A673 (cell line): ENCODE results near the gene C1orf159. TPM values are rescaled to one million over a fixed set of nuclear protein-coding genes. Genes with fewer than 3 reads are reported as not detected.

Experiments used
- BruUV-seq: library from RNA; stranded (reverse); fragments of 400-500 nt; replicated peaks from 2 replicates; lab custom pipeline; 2021; lab: Mats Ljungman, UMichigan
- CTCF ChIA-PET: fragments of 300-600 bp; sonication (Branson Sonifier 250); formaldehyde crosslinking; loops from one replicate; lab custom pipeline; 2022; ENCODE audit warnings: antibody characterized with exemption; lab: Charles Lee
- POLR2A ChIA-PET: fragments of 300-600 bp; sonication (Branson Sonifier 250); formaldehyde crosslinking; loops from one replicate; lab custom pipeline; 2022; ENCODE audit warnings: antibody characterized with exemption; ENCODE audit not compliant: low non-redundant PET; lab: Charles Lee
- DNase-seq: peaks from one replicate; pipeline ENCODE4 v3.0.0-alpha.2; 2015; ENCODE audit warnings: low spot score
- H3K27ac ChIP-seq: fragments of 200-600 bp; sonication (generic); 2 replicates; pipeline ENCODE4 v1.5.1; 2016; ENCODE audit warnings: mixed run types, low read depth, mild to moderate bottlenecking, mixed read lengths, antibody characterized with exemption, low read length; ENCODE audit not compliant: poor library complexity, severe bottlenecking
- H3K27me3 ChIP-seq: fragments of 200-600 bp; sonication (generic); replicated peaks from 2 replicates; pipeline ENCODE4 v1.6.1; 2017; ENCODE audit warnings: mixed run types, low read depth, mild to moderate bottlenecking, mixed read lengths, antibody characterized with exemption, low read length; ENCODE audit not compliant: insufficient read depth, poor library complexity
- H3K36me3 ChIP-seq: fragments of 200-600 bp; sonication (generic); 2 replicates; pipeline ENCODE4 v1.6.1; 2016; ENCODE audit warnings: mixed run types, mild to moderate bottlenecking, mixed read lengths, antibody characterized with exemption, low read length; ENCODE audit not compliant: insufficient read depth, poor library complexity, severe bottlenecking
- H3K4me1 ChIP-seq: fragments of 200-600 bp; sonication (generic); 2 replicates; pipeline ENCODE4 v1.6.1; 2017; ENCODE audit warnings: mixed run types, mild to moderate bottlenecking, mixed read lengths, antibody characterized with exemption, low read length; ENCODE audit not compliant: insufficient read depth, poor library complexity, severe bottlenecking
- H3K4me3 ChIP-seq: fragments of 200-600 bp; sonication (generic); 2 replicates; pipeline ENCODE4 v1.5.1; 2016; ENCODE audit warnings: low read depth, mixed run types, mild to moderate bottlenecking, mixed read lengths, low read length; ENCODE audit not compliant: poor library complexity, severe bottlenecking
- H3K9me3 ChIP-seq: fragments of 200-600 bp; sonication (generic); 2 replicates; pipeline ENCODE4 v1.6.1; 2016; ENCODE audit warnings: mixed run types, low read depth, mild to moderate bottlenecking, mixed read lengths, antibody characterized with exemption, low read length; ENCODE audit not compliant: poor library complexity, severe bottlenecking
- EZH2 ChIP-seq: fragments of 200-600 bp; sonication (generic); IDR thresholded peaks from 2 replicates; pipeline ENCODE4 v1.6.1; 2017; ENCODE audit warnings: borderline replicate concordance, low read depth, mild to moderate bottlenecking, mixed read lengths, antibody characterized with exemption, low read length; ENCODE audit not compliant: poor library complexity, severe bottlenecking
- intact Hi-C: fragments of 100-400 bp; cut with micrococcal nuclease; formaldehyde crosslinking; loops from one replicate; pipeline ENCODE4 v1.10.0; 2022; ENCODE audit not compliant: unreplicated experiment
- total RNA-seq: library from RNA; stranded (reverse); gene quantifications from 2 replicates; pipeline ENCODE4 v1.2.3, GENCODE V29; 2021
- TF ChIP-seq, protein P1 (sequence below): fragments of 300-800, 200-600 bp; sonication (generic); conservative IDR thresholded peaks from 2 replicates; pipeline ENCODE4 v1.5.1; 2017; ENCODE audit warnings: low read depth, mild to moderate bottlenecking, antibody characterized with exemption, low read length, moderate library complexity, mixed read lengths

The C1orf159 gene
- total RNA-seq, 1 experiment from 2014 or later, result 26.8 TPM

DNA sequence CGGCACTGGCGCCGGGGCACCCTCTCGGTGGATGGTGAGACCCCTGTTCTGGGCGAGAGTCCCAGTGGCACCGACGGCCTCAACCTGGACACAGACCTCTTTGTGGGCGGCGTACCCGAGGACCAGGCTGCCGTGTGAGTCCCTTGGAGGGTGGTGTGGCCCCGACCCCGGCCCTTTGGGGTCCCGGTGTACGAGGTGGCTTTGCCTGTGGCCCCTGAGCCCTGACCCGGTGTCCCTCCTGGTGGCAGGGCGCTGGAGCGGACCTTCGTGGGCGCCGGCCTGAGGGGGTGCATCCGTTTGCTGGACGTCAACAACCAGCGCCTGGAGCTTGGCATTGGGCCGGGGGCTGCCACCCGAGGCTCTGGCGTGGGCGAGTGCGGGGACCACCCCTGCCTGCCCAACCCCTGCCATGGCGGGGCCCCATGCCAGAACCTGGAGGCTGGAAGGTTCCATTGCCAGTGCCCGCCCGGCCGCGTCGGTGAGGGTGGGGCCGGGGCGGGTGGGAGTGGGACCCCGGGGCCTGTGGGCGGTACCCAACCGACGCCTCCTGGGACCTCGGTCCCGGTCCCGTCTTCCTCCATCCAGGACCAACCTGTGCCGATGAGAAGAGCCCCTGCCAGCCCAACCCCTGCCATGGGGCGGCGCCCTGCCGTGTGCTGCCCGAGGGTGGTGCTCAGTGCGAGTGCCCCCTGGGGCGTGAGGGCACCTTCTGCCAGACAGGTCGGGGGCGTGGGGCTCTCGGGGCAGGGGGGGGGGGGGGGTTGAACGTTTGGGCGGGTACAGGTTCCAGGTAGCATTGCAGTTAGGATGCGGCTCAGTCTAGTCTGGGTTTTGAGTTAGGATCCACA lies 66.3 kb downstream of the C1orf159 start:
- no peaks in the 10 kb centered on the region for H3K9me3 ChIP-seq
- TF ChIP-seq, protein P1, sequence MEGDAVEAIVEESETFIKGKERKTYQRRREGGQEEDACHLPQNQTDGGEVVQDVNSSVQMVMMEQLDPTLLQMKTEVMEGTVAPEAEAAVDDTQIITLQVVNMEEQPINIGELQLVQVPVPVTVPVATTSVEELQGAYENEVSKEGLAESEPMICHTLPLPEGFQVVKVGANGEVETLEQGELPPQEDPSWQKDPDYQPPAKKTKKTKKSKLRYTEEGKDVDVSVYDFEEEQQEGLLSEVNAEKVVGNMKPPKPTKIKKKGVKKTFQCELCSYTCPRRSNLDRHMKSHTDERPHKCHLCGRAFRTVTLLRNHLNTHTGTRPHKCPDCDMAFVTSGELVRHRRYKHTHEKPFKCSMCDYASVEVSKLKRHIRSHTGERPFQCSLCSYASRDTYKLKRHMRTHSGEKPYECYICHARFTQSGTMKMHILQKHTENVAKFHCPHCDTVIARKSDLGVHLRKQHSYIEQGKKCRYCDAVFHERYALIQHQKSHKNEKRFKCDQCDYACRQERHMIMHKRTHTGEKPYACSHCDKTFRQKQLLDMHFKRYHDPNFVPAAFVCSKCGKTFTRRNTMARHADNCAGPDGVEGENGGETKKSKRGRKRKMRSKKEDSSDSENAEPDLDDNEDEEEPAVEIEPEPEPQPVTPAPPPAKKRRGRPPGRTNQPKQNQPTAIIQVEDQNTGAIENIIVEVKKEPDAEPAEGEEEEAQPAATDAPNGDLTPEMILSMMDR, result no peak
- TF ChIP-seq EZH2, result no peak
- POLR2A ChIA-PET, result no interaction called here
- DNase-seq, result no peak
- H3K27ac ChIP-seq, result no peak overlapping the region
- H3K27me3 ChIP-seq, result no peaks in the 10 kb centered on the region
- H3K4me3 ChIP-seq, result no peak overlapping the region
- BruUV-seq, result TSS peak; percentile 33
- CTCF ChIA-PET, result no interaction called here
- H3K4me1 ChIP-seq, result no peaks in the 10 kb centered on the region
- intact Hi-C loops, result no loop called here
- H3K36me3 ChIP-seq, result peaks cover 26% of the 10 kb centered on the region

DNA sequence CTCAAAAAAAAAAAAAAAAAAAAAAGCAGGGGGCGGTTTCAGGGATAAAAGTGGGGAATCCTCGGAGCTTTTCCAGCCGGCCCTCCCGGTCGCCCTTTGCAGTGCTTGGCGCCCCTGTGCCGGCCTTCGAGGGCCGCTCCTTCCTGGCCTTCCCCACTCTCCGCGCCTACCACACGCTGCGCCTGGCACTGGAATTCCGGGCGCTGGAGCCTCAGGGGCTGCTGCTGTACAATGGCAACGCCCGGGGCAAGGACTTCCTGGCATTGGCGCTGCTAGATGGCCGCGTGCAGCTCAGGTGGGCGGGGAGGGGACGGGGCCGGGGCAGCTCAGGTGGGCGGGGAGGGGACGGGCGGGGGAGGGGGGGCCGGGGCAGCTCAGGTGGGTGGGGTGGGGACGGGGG lies 67.1 kb downstream of the C1orf159 start:
- BruUV-seq, result no TSS peak
- intact Hi-C loops, result no loop called here
- POLR2A ChIA-PET, result no interaction called here
- Histone ChIP-seq H3K27me3 (no peaks in the 10 kb centered on the region), H3K9me3 (no peaks in the 10 kb centered on the region), H3K4me1 (no peaks in the 10 kb centered on the region), H3K27ac (no peak overlapping the region), H3K4me3 (no peak overlapping the region), H3K36me3 (peaks cover 25% of the 10 kb centered on the region)
- CTCF ChIA-PET, result no interaction called here
- TF ChIP-seq, protein P1, result no peak
- DNase-seq, result no peak

DNA sequence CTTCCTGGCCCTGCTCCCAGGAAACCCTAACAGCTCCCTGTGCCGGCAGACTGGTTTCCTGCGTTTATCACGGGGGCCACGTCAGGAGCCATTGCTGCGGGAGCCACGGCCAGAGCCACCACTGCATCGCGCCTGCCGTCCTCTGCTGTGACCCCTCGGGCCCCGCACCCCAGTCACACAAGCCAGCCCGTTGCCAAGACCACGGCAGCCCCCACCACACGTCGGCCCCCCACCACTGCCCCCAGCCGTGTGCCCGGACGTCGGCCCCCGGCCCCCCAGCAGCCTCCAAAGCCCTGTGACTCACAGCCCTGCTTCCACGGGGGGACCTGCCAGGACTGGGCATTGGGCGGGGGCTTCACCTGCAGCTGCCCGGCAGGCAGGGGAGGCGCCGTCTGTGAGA lies 67.9 kb downstream of the C1orf159 start:
- ChIA-PET CTCF (no interaction called here), POLR2A (no interaction called here)
- DNase-seq, result no peak
- TF ChIP-seq, protein P1, result no peak
- no peak for TF ChIP-seq EZH2
- Histone ChIP-seq H3K4me3 (no peak overlapping the region), H3K27ac (no peak overlapping the region), H3K27me3 (no peaks in the 10 kb centered on the region), H3K36me3 (peaks cover 27% of the 10 kb centered on the region), H3K9me3 (no peaks in the 10 kb centered on the region), H3K4me1 (no peaks in the 10 kb centered on the region)
- BruUV-seq, result no TSS peak
- intact Hi-C loops, result no loop called here
